Cardiac fibroblast (primary cell): Measurements from ENCODE around the gene CD9.

Experiments
- DNase-seq, 2 donors: peaks; one replicate each; pipeline versions ENCODE4 v3.0.0 to v3.0.0-alpha.2; 2010; ENCODE audit warnings: low read depth in 2 of 2
- H3K4me3 ChIP-seq, 2 donors: replicated peaks in 1 of 2; 1 replicate in 1 of 2; 2 replicates in 1 of 2; pipeline ENCODE4 v1.5.1; 2011; ENCODE audit warnings: low read depth in 2 of 2, low read length in 2 of 2, mild to moderate bottlenecking in 2 of 2, moderate library complexity in 1 of 2
- TF ChIP-seq, protein P1 (sequence below): IDR thresholded peaks from one replicate; pipeline ENCODE4 v1.5.1; 2011; ENCODE audit warnings: low read depth, mild to moderate bottlenecking, low read length, inconsistent platforms

The CD9 gene

DNA sequence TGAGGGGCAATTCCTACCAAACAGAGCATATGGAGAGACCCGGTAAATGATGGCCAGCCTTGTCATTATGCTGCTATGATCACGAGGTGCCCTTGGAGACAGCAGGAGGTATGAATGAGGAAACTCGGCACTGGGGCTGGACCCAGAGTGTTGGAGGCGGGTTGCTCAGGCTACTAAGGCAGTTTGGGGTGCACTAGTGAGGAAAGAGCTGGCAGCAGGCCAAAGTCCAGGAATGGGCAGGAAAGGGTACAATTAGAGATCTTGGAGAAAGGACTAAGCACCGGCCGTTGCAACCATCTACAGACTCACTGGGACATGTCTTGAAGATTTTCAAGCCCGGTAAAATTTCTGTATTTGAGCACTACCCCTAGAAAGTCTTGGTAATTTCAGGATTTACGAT is 54.3 kb downstream of the CD9 start:
- DNase-seq: no peak
- TF ChIP-seq, protein P1, sequence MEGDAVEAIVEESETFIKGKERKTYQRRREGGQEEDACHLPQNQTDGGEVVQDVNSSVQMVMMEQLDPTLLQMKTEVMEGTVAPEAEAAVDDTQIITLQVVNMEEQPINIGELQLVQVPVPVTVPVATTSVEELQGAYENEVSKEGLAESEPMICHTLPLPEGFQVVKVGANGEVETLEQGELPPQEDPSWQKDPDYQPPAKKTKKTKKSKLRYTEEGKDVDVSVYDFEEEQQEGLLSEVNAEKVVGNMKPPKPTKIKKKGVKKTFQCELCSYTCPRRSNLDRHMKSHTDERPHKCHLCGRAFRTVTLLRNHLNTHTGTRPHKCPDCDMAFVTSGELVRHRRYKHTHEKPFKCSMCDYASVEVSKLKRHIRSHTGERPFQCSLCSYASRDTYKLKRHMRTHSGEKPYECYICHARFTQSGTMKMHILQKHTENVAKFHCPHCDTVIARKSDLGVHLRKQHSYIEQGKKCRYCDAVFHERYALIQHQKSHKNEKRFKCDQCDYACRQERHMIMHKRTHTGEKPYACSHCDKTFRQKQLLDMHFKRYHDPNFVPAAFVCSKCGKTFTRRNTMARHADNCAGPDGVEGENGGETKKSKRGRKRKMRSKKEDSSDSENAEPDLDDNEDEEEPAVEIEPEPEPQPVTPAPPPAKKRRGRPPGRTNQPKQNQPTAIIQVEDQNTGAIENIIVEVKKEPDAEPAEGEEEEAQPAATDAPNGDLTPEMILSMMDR: no peak
- no peak overlapping the region for H3K4me3 ChIP-seq

DNA sequence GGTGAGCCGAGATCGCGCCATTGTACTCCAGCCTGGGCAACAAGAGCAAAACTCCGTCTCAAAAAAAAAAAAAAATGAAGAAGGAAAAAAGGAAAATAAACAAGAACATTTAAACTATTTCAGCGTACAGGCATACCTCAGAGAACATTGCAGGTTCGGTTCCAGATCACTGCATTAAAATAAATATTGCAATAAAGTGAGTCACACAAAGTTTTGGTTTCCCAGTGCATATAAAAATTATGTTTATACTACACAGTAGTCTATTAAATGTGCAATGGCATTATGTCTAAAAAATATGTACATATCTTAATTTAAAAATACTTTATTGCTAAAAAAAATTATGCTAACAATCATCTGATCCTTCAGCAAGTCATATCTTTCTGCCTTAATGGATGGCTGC is 56.8 kb downstream of the CD9 start:
- TF ChIP-seq, protein P1: no peak
- H3K4me3 ChIP-seq: no peak overlapping the region
- DNase-seq: no peak

DNA sequence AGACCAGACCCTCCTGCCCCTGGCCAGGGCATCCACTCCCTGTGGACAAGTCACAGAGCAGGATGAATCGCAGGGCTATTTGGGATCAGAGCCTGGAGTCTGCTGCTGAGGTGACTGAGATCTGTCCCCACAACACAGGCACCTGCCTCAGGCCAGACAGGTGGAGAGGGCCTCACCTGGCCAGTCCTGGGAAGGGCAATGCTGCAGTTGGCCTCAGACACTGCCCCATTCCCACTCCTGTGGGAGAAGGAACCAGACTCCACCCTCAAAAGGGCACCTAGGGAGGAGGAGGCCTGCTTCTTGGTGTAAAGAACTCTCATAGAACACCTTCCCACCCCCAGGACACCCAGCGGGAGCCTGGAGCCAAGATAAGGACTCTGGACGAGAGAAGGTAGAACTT is 62.0 kb downstream of the CD9 start:
- no peak for DNase-seq
- TF ChIP-seq, protein P1: no peak
- H3K4me3 ChIP-seq: no peak overlapping the region

DNA sequence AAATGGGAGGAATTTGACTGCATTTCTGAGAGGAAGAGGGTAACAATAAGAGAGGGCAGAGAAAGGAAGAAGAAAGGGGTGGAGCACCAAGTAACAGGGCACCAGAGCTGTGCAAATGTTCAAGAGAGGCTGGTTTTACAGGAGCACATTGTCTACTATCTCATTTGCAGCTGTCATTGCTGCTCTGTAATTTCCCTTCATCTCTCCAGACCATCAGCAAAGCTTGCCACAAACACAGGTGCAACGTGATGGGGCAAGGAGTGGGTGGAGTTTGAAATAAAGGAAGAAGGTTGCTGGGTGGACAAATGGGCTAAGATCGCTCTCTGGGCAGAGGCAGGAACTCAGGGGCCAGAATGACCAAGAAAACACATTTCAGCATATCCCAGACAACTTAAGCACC is 62.4 kb downstream of the CD9 start:
- no peak overlapping the region for H3K4me3 ChIP-seq
- DNase-seq: no peak
- TF ChIP-seq, protein P1: no peak

DNA sequence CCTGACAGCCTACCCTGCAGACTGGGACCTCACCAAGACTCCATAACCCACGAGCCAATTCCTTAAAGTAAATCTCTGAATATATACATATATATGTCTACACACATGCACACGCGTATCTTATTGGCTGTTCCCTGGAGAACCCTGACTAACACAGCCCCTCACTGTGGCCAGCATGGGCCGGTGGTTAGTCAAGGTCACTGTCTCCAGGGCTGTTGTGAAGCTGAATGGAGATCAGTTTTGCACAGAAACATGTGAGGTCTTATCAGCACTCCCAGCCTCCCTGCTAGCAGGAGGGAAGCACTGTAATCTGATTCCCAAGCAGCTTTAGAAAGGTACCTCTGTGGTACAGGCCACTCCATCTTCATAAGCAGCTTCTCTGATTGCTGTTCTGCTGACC is 63.7 kb downstream of the CD9 start:
- H3K4me3 ChIP-seq: no peak overlapping the region
- no peak for DNase-seq
- TF ChIP-seq, protein P1: no peak

DNA sequence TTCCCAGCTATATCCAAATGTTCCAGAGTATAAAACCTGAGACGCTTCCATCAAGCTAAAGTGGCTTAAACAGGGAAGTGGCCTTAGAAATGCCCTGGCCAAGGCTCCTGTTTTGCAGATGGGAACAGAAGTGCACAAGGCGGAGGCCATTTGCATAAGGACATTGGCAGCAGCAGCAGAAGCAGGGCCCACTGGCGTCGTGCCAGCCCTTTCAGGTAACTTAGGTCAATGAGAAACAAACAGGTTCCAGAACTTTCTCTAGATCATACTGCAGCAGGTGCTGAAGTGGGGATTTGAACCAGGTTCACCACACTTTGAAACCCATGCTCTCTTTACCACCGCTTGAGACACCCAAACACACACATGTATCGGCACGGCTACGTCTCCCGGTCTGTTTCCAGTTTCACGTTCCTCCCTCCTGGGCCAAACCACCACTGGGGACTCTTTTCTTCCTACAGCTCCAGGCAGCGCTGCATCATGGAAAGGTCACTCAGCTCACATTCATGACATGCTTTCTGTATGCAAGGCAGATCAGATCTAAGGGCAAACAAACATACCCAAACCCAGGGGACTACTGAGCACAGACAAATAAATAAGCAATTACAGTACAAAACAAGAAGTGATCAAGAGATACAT is 64.3 kb downstream of the CD9 start:
- no peak overlapping the region for H3K4me3 ChIP-seq
- TF ChIP-seq, protein P1: no peak
- DNase-seq: no peak

DNA sequence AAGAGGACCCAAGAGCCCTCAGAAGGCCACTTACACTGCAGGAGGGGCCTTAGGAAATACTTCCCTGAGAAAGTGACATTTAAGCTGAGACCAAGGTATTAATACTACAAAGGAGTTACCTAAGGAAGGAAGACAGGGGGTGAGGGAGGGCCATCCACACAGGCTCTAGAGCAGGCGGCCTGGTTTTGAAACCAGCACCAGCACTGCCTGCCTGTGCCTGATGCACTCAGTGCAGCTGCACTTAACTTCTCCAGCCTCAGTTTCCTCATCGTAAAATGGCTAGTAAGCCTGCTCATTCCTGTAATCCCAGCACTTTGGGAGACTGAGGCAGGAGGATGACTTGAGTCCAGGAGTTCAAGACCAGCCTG is 64.8 kb downstream of the CD9 start:
- TF ChIP-seq, protein P1: no peak
- DNase-seq: no peak
- no peak overlapping the region for H3K4me3 ChIP-seq
